GM18868 (cell line): Measurements from ENCODE around the gene PHF21B.
"Not testable (repeated sequence)": the region's sequence is repeated elsewhere in the genome, so short reads cannot be mapped to it uniquely, and the experiment has no call there.

Experiments used
- ATAC-seq: cut with Tn5 transposase; IDR thresholded peaks from one replicate; pipeline ENCODE4 v1.9.1; 2021; ENCODE audit warnings: mild to moderate bottlenecking, moderate library complexity; ENCODE audit not compliant: unreplicated experiment

PHF21B gene

DNA sequence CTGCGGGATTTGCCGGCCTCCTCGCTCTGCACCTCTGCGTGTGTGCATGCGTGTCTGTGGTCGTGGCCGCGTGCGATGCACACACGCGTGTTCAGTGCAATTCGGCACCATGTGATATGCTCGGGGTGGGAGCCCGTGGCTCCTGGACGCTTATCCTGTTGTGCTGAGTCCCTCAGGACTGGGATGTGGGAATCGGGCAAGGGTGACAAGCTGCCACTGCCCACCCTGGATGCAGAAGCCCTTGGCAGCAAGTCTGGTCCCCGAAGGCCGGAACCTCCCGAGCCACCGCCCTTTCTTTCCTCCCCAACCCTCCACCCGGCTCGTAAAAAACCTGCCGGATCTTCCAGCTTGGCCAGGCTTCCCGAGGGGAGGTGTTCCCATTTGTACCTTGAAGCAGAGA, 128.2 kb downstream of the PHF21B start:
- ATAC-seq: no peak

DNA sequence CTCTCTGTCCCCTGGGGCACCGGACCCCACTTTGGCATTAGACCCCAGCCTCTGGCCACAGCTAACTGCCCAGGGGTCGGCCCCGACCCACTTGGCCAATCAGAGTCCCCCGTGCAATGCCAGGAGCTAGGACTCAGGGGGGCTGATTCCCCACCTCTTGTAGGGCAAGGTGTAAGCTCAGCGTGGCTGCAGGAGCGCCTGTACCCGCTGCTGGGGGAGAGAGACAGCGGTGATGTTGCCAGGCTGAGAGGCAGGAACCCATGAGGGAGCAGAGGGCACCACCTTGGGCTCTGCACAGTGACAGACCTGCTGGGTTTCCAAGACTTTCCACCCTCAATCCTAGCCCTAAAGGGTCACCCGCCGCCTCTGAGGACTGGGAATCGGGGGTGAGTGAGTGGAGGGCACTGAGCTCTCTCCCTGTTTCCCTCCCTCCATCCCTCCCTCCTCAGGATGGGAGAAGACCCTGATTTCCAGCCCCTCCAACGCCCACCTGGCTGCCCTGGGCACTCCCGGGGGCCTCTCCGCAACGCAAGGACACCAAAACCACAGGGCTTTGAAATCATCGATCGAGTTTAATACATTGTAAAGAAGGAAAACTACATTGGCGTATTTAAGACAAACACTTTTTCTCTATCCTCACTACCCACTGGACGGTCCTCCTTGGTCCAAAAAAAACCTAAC, 129.1 kb downstream of the PHF21B start:
- no peak for ATAC-seq

DNA sequence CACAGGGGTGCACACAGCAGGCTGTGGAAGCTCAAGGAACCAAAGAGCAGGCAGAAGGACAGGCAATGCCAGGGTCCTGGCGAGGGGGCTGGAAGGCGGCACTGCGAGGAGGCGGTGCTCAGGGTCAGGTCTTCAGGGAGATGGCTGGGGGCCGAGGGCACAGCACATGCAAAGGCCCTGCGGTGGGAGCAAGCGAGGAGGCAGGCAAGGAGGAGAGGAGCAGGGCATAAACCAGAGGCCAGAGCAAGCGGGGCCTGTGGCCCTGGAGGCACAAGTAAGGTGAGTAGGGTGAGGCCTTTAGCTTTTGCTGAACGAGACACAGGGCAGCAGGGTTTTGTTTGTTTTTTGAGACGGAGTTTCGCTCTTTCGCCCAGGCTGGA, 130.5 kb downstream of the PHF21B start:
- no peak for ATAC-seq

- ATAC-seq: no peak
Measured at GRCh38 chr22:44878483-44879300, 131.1 kb downstream of the PHF21B start.

DNA sequence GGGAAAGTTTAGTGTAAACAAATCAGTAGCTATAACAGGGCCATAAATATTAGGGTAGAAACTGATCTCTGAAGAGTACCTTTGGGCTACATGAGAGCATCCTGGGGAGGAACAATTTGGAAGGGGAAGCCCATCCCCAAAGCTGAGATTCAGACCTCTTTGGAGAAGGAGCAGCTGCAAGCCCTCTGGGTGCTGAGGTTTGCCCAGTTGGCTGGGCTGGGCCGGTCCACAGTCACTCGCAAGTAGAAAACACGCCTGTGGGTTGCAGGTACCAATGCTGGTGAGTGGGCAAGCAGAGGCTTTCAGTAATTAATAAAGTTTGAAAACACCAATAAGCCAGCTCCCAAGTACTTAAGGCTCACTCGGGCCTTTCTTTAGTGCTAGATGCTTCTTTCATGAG, 132.9 kb downstream of the PHF21B start:
- ATAC-seq: no peak

DNA sequence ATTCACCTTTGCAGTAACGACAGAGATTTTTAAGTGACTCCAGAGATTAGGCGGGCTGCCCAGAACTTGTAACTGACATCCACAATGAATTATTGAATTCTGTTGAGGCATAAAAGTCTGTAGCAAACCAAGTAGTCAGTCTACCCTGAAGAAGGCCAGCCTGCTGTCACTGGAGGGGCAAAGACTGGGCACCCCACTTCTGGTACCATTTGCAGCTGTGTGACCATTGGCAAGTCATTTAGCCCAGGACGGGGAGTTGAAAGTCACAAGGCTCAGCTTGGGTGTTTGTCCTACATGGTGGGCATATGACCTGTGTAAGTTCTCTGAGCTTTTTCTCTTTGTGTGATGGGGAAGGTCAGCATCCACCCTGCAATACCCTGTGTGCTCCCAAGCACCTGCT, 138.0 kb downstream of the PHF21B start:
- no peak for ATAC-seq

- no peak for ATAC-seq
Measured at GRCh38 chr22:44870021-44870420, 139.8 kb downstream of the PHF21B start.

- ATAC-seq: no peak
Measured at GRCh38 chr22:44869196-44869595, 140.6 kb downstream of the PHF21B start.

DNA sequence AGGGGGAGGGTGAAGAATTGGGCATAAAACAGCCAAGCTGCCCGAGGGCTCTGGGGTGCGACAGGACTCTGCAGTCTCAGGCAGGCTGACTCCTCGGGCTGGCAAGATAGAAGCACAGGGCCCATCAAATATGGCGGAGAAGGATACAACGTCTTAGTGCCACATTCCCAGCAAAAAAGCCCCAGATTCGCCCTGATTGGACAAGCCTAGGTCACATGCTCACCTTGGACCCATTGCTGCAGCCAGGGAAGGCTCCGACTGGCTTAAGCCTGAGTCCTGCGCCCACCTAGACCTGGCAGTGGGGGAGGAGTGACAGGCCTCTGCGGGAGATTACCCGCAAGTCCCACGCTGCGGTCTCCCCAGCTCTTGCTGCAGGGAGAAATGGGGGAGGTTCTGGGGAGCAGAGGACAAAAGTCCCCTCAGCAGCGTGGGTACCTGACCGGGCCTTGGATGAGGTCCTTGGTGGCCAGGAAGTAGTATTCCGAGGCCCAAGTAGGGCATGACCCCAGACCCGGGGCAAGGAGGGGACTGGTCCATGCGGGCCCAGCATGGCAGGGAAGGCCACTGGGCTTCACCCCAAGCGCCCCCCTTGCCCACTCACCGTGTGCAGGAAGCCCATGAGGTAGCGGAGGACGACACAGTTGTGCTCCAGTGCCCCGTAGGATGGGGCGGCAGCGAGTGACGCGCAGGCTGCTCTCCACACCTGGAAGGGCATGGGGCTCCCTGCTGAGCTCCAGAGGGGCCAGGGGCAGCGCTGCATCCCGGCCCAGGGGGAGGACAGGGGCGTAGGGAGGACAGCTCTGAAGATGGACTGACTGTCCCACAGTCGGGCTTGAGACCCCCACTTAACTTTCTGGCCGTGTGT, 144.4 kb downstream of the PHF21B start:
- ATAC-seq: no peak

DNA sequence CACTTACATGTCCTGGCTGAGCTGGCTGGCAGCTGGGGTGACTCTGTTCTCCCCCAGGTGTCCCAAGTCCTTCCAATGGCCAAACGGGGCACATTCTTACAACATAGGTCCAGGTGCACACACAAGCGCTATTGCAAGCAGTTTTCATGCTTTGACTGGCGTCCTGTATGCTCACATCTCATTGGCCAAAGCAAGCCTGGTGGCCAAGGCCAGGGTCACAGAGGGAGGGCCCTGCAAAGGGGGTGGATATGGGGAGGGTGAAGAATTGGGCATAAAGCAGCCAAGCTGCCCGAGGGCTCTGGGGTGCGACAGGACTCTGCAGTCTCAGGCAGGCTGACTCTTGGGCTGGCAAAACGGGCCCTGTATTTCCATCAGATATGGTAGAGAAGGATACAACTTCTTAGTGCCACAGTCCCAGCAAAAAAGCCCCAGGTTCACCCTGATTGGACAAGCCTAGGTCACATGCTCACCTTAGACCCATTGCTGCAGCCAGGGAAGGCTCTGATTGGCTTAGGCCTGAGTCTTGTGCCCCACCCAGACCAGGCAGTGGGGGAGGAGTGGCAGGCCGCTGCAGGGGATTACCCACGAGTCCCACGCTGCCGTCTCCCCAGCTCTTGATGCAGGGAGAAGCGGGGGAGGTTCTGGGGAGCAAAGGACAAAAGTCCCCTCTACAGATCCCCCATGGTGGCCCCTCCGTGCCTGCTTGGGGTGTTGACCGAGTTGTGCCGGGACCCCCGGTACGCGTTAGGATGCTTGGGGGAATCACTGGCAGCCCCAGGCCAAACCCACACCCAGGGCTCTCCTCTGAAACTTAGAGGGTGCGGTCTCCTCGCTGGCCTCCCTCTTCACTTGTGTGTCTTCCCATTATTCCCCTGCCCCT, 146.6 kb downstream of the PHF21B start:
- ATAC-seq: no peak

DNA sequence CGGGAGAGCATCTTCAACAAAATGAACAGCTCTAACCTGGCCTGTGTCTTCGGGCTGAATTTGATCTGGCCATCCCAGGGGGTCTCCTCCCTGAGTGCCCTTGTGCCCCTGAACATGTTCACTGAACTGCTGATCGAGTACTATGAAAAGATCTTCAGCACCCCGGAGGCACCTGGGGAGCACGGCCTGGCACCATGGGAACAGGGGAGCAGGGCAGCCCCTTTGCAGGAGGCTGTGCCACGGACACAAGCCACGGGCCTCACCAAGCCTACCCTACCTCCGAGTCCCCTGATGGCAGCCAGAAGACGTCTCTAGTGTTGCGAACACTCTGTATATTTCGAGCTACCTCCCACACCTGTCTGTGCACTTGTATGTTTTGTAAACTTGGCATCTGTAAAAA, 147.5 kb downstream of the PHF21B start:
- ATAC-seq: no peak

GRCh38 chr22:44861245-44861644, 148.6 kb downstream of the PHF21B start:
- no peak for ATAC-seq

DNA sequence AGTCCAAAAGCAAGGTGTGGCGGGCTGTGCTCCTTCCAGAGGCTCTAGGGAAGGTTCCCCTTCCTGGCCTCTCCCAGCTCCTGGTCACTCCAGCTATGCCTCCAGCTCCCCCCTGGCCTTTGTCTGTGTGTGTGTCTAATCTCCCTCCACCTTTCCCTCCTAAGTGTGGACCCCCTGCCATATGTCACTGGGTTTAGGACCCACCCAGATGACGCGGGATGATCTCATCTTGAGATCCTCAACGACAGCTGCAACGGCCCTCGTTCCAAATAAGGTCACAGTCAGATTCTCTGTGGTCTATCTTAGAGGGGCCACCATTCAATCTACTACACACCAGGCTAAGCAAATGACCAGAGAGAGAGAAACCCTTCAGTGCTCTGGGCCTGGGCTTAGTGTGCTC, 149.5 kb downstream of the PHF21B start:
- ATAC-seq: no peak

DNA sequence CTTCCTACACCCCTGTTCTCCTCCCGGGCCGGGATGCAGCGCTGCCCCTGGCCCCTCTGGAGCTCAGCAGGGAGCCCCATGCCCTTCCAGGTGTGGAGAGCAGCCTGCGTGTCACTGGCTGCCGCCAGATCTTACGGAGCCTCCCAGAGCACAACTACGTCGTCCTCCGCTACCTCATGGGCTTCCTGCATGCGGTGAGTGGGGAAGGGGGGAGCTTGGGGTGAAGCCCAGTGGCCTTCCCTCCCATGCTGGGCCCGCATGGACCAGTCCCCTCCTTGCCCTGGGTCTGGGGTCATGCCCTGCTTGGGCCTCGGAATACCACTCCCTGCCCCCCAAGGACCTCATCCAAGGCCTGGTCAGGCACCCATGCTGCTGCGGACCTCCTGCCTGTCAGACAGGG, 150.2 kb downstream of the PHF21B start:
- no peak for ATAC-seq

GRCh38 chr22:44858819-44859218, 151.0 kb downstream of the PHF21B start:
- ATAC-seq: not testable (repeated sequence)

- no peak for ATAC-seq
Measured at GRCh38 chr22:44855855-44856254, 153.9 kb downstream of the PHF21B start.

- ATAC-seq: not testable (repeated sequence)
Measured at GRCh38 chr22:44854641-44855040, 155.2 kb downstream of the PHF21B start.

GRCh38 chr22:44850946-44851345, 158.9 kb downstream of the PHF21B start:
- no peak for ATAC-seq

- no peak for ATAC-seq
Measured at GRCh38 chr22:44848791-44849420, 160.9 kb downstream of the PHF21B start.

DNA sequence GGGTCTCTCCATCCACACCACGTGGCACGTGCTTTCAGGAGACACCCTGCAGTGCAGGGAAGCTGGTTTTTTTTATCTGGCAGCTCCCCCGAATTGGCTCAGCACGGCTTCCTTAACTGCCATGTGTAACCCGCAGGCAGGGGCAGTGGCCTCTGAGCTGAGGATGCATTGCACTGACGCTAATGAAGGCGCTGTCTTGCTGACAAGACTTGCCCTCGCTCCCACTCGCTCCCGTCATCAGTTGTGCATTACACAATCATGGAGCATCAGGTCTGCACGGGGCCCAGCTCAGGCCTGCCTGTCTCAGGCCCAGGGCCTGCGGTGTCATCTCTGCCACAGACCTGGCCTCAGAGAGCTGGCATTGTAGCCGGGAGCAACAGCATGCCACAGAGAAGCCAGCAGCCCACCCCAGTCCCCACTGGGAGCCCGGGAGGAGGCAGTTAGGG, 161.5 kb downstream of the PHF21B start:
- ATAC-seq: no peak
